Right lobe of liver (tissue), 6 donors: Measurements from ENCODE around the gene DNAJC25. TPM values are rescaled to one million over a fixed set of nuclear protein-coding genes. Genes with fewer than 3 reads are reported as not detected.

Source experiments
- ATAC-seq, 4 donors: fragments of 200-7000 bp; cut with Tn5 transposase; one replicate each; pipeline ENCODE4 v1.9.1; 2020; ENCODE audit warnings: mild to moderate bottlenecking in 4 of 4, moderate library complexity in 4 of 4
- DNase-seq, 3 donors: peaks; one replicate each; pipeline ENCODE4 v3.0.0-alpha.2; 2020
- H3K27ac ChIP-seq, 3 donors: fragments of 200-600 bp; one replicate each; pipeline ENCODE4 v1.8.0; 2022
- H3K27me3 ChIP-seq, 2 donors: fragments of 200-600 bp; one replicate each; pipeline ENCODE4 v1.8.0; 2022
- H3K36me3 ChIP-seq, 4 donors: fragments of 200-600 bp; sonication (generic) in 1 of 4; one replicate each; pipeline versions ENCODE4 v1.5.1 to v1.8.0; 2017 to 2022; ENCODE audit warnings: control low read depth in 1 of 4
- H3K4me1 ChIP-seq, 4 donors: fragments of 200-600 bp; sonication (generic) in 1 of 4; one replicate each; pipeline versions ENCODE4 v1.5.1 to v1.8.0; 2017 to 2022; ENCODE audit warnings: control low read depth in 1 of 4
- H3K4me3 ChIP-seq, 3 donors: fragments of 200-600 bp; one replicate each; pipeline ENCODE4 v1.8.0; 2022
- H3K9me3 ChIP-seq, 4 donors: fragments of 200-600 bp; sonication (generic) in 1 of 4; one replicate each; pipeline versions ENCODE4 v1.5.1 to v1.8.0; 2017 to 2022; ENCODE audit warnings: control low read depth in 1 of 4
- POLR2A ChIP-seq: fragments of 450-650 bp; IDR thresholded peaks from one replicate; pipeline ENCODE4 v1.6.1; 2017; ENCODE audit warnings: antibody characterized with exemption, mild to moderate bottlenecking
- WGBS: methylation state at CpG from one replicate; pipeline ENCODE4 v1.1.6; 2018; ENCODE audit warnings: low coverage, low lambda C conversion rate; ENCODE audit not compliant: insufficient coverage; ENCODE audit errors: missing lambda C conversion rate; 5-methylcytosine and 5-hydroxymethylcytosine counted together
- intact Hi-C, 2 donors: fragments of 100-400 bp; cut with DNase I; formaldehyde crosslinking; loops; one replicate each; pipeline versions ENCODE4 v1.11.2 to v1.14.1; 2022
- total RNA-seq, 6 experiments: library from RNA; depleted of rRNA in 2 of 6; stranded (reverse); fragments of >200 nt in 2 of 6; fragmentation: NEBNext Ultra II Directional in 3 of 6; extraction: Animal tissue kit (Norgen Biotek cat#: 25700) in 3 of 6; gene quantifications; one replicate each; pipeline versions ENCODE4 v1.1.0 to v1.2.4, GENCODE V29; 2016 to 2023
- TF ChIP-seq, protein P1 (sequence below), 4 donors: fragments of 200-600 bp in 3 of 4; fragments of 450-650 bp in 1 of 4; IDR thresholded peaks; one replicate each; pipeline versions ENCODE4 v1.5.1 to v1.8.0; 2016 to 2022; ENCODE audit warnings: antibody characterized with exemption in 4 of 4, mild to moderate bottlenecking in 2 of 4
- donor health status: DM: no; HTN: yes; CAD: no.
- donor health status: DM: no; HTN: no; CAD: no.
- donor health status: DM: no; HTN: no; CAD: no.
- donor health status: DM: no; HTN: yes; CAD: no.
- donor health status: DM: no; HTN: yes; CAD: no.

DNAJC25 gene
- total RNA-seq, 6 experiments from 2014 or later: 12.2 to 32.8 (median 18.2) TPM

DNA sequence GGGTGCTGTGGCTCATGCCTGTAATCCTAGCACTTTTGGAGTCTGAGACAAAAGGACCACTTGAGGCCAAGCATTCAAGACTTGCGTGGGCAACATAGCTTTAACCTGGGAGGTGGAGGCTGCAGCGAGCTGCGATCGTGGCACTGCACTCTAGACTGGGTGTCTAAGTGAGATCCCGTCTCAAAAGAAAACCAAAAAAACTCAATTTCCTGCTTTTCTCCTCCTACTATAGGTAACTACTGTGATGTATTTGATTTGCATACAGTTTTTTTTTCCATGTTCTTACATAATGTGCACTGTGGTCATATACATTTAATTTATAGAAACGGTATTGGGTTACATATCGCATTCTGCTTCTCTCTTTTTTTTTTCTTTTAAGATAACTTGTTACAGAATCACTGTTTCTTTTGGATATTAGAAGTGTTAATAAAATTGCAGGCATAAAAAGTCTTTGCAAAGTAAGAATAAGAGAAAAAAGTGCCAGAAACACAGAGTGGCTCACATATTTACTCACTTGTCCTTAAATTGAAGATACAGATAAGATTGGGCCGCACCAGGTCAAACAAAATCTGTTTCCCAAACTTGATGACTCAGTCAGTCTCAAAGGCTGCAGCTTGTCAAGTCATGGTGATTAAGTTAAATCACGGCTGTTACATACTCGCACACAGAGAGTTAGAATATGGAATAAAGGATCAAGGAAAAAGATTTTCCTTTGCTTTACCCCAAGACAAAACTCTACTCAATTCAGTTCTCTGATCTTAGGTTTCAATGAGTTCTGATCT lies 29.7 kb upstream of the DNAJC25 start:
- ATAC-seq: peak in 2 of 4 donors; percentile 4 to 14
- peak overlapping the region in 1 of 3 donors; percentile 9 for H3K4me3 ChIP-seq
- H3K27me3 ChIP-seq: no peaks in the 10 kb centered on the region
- H3K36me3 ChIP-seq: peaks cover 0 to 18% (median 8%) of the 10 kb centered on the region in 4 donors
- H3K9me3 ChIP-seq: no peaks in the 10 kb centered on the region
- no peak for TF ChIP-seq POLR2A
- TF ChIP-seq, protein P1, sequence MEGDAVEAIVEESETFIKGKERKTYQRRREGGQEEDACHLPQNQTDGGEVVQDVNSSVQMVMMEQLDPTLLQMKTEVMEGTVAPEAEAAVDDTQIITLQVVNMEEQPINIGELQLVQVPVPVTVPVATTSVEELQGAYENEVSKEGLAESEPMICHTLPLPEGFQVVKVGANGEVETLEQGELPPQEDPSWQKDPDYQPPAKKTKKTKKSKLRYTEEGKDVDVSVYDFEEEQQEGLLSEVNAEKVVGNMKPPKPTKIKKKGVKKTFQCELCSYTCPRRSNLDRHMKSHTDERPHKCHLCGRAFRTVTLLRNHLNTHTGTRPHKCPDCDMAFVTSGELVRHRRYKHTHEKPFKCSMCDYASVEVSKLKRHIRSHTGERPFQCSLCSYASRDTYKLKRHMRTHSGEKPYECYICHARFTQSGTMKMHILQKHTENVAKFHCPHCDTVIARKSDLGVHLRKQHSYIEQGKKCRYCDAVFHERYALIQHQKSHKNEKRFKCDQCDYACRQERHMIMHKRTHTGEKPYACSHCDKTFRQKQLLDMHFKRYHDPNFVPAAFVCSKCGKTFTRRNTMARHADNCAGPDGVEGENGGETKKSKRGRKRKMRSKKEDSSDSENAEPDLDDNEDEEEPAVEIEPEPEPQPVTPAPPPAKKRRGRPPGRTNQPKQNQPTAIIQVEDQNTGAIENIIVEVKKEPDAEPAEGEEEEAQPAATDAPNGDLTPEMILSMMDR (IDR thresholded peaks at IDR 0.05): no peak
- peaks cover 0 to 61% (median 18%) of the 10 kb centered on the region in 4 donors for H3K4me1 ChIP-seq
- intact Hi-C loops: no loop called here
- 47% methylated on average over 10 of the region's 10 CpGs for WGBS
- H3K27ac ChIP-seq: peak overlapping the region; percentile 44 to 96 (median 92)
- no peak for DNase-seq

GRCh38 chr9:111603041-111603440 lies 28.1 kb upstream of the DNAJC25 start:
- Histone ChIP-seq H3K4me3 (no peak overlapping the region), H3K4me1 (peaks cover 0 to 63% (median 19%) of the 10 kb centered on the region in 4 donors), H3K36me3 (peaks cover 0 to 2% (median 0%) of the 10 kb centered on the region in 4 donors), H3K27me3 (no peaks in the 10 kb centered on the region), H3K27ac (peak overlapping the region in 2 of 3 donors; percentile 83 to 96), H3K9me3 (no peaks in the 10 kb centered on the region)
- no peak for ATAC-seq
- TF ChIP-seq, protein P1 (IDR thresholded peaks at IDR 0.05): no peak
- no peak for TF ChIP-seq POLR2A
- intact Hi-C loops: no loop called here
- WGBS: 48% methylated on average over 3 of the region's 4 CpGs
- DNase-seq: no peak

- DNase-seq: no peak
- no peak for TF ChIP-seq POLR2A
- no peak for ATAC-seq
- no peaks in the 10 kb centered on the region for H3K9me3 ChIP-seq
- peak overlapping the region in 1 of 3 donors; percentile 17 for H3K4me3 ChIP-seq
- H3K27ac ChIP-seq: peak overlapping the region; percentile 33 to 96 (median 83)
- WGBS: 38% methylated on average over 15 of the region's 16 CpGs
- intact Hi-C loops: no loop called here
- peaks cover 0 to 63% (median 19%) of the 10 kb centered on the region in 4 donors for H3K4me1 ChIP-seq
- no peaks in the 10 kb centered on the region for H3K27me3 ChIP-seq
- H3K36me3 ChIP-seq: no peaks in the 10 kb centered on the region
Measured at GRCh38 chr9:111604054-111604615, 27.0 kb upstream of the DNAJC25 start.

DNA sequence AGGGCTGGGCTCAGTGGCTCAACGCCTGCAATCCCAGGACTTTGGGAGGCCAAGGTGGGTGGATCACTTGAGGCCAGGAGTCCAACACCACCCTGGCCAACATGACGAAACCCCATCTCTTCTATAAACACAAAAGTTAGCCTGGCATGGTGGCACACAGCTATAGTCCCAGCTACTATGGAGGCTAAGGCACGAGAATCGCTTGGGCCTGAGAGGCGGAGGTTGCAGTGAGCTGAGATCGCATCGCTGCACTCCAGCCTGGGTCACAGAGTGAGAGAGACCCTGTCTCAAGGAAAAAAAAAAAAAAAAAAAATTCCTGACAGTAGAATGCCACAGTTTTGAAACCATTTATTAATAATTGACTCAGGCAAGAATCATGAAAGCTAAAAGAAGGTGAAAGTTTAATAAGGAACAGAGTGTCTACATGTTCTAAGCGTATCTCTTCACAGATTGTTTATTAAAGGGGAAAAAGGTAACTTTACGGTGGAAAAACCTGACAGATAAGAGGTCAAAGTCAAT lies 26.0 kb upstream of the DNAJC25 start:
- DNase-seq (peak; percentile 60 to 87 (median 84)), ATAC-seq (peak; percentile 69 to 83 (median 76))
- WGBS: 26% methylated on average over 9 of the region's 9 CpGs
- H3K27ac ChIP-seq: peak overlapping the region; percentile 60 to 96 (median 83)
- H3K27me3 ChIP-seq: no peaks in the 10 kb centered on the region
- TF ChIP-seq, protein P1 (IDR thresholded peaks at IDR 0.05): no peak
- TF ChIP-seq POLR2A: no peak
- H3K4me3 ChIP-seq: peak overlapping the region in 2 of 3 donors; percentile 17 to 28
- no peaks in the 10 kb centered on the region for H3K9me3 ChIP-seq
- H3K36me3 ChIP-seq: no peaks in the 10 kb centered on the region
- peaks cover 0 to 63% (median 22%) of the 10 kb centered on the region in 4 donors for H3K4me1 ChIP-seq
- intact Hi-C loops: no loop called here
